Vagina (tissue), 2 donors: ENCODE measurements around the gene ZBTB16. TPM values are rescaled to one million over a fixed set of nuclear protein-coding genes. Genes with fewer than 3 reads are reported as not detected.

Experiments
- DNase-seq, 2 donors: peaks; one replicate each; pipeline ENCODE4 v3.0.0-alpha.2; 2017; ENCODE audit errors: extremely low spot score in 2 of 2
- H3K27ac ChIP-seq: fragments of 200-600 bp; sonication (generic); one replicate; pipeline ENCODE4 v1.5.1; 2019
- H3K27me3 ChIP-seq: fragments of 200-600 bp; sonication (generic); one replicate; pipeline ENCODE4 v1.5.1; 2019
- H3K36me3 ChIP-seq, 2 donors: fragments of 200-600 bp; sonication (generic); one replicate each; pipeline ENCODE4 v1.5.1; 2017 to 2019
- H3K4me1 ChIP-seq: fragments of 200-600 bp; sonication (generic); one replicate; pipeline ENCODE4 v1.5.1; 2019
- H3K4me3 ChIP-seq, 2 donors: fragments of 200-600 bp; sonication (generic); 1 replicate in 1 of 2; 2 replicates in 1 of 2; pipeline ENCODE4 v1.5.1; 2016 to 2019
- H3K9me3 ChIP-seq: fragments of 200-600 bp; sonication (generic); one replicate; pipeline ENCODE4 v1.5.1; 2019
- POLR2A ChIP-seq, 2 donors: fragments of 450-650 bp; IDR thresholded peaks; one replicate each; pipeline ENCODE4 v1.6.1; 2017; ENCODE audit warnings: antibody characterized with exemption in 2 of 2, mild to moderate bottlenecking in 2 of 2, moderate library complexity in 2 of 2
- POLR2AphosphoS5 ChIP-seq, 2 donors: sonication (generic); formaldehyde crosslinking; IDR thresholded peaks; one replicate each; pipeline ENCODE4 v1.9.0; 2017; ENCODE audit warnings: antibody characterized with exemption in 2 of 2, mild to moderate bottlenecking in 2 of 2, low read depth in 1 of 2; ENCODE audit not compliant: insufficient read depth in 1 of 2
- intact Hi-C: fragments of 100-400 bp; cut with DNase I; formaldehyde crosslinking; loops from one replicate; pipeline ENCODE4 v1.15.1; 2023
- total RNA-seq: library from RNA; depleted of rRNA; stranded (reverse); fragments of >200 nt; gene quantifications from one replicate; pipeline ENCODE4 v1.2.3, GENCODE V29; 2016
- TF ChIP-seq, protein P1 (sequence below), 3 experiments: fragments of 450-650 bp in 2 of 3; fragments of 200-600 bp in 1 of 3; sonication (generic) in 1 of 3; IDR thresholded peaks; one replicate each; pipeline ENCODE4 v1.5.1; 2017 to 2019; ENCODE audit warnings: antibody characterized with exemption in 3 of 3, mild to moderate bottlenecking in 2 of 3, moderate library complexity in 2 of 3

ZBTB16 gene
- total RNA-seq, 1 donor from 2014 or later, result 243 TPM

DNA sequence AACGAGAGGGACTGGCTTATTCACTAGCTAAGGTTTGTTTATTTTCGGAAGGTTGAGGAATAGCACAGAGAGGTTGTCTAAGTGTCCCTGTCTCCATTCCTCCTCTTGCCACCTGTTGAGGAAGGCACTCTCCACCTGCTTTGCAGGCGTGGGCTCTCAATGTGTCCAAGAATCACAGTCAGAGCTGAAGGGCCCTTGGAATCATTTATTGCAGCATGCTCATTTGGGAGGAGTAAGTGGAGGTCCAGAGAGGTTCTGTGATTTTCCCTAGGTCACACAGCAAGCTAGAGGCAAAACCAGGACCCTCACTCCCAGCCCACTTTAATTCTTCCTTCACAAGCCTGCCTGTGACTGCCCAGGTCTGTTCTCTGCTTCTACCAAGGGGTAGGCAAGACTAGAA lies 21.3 kb downstream of the ZBTB16 start:
- Histone ChIP-seq H3K9me3 (no peaks in the 10 kb centered on the region), H3K27ac (peak overlapping the region; percentile 68), H3K27me3 (no peaks in the 10 kb centered on the region), H3K36me3 (peaks cover 0 to 42% of the 10 kb centered on the region in 2 donors), H3K4me3 (peak overlapping the region in 1 of 2 donors; percentile 22), H3K4me1 (peaks cover 100% of the 10 kb centered on the region)
- DNase-seq, result no peak
- intact Hi-C loops, result no loop called here
- TF ChIP-seq POLR2A (IDR thresholded peaks at IDR 0.05) (no peak), POLR2AphosphoS5 (IDR thresholded peaks at IDR 0.05; ENCODE audit: insufficient read depth in 1 of 2, low read depth in 1 of 2) (no peak)
- TF ChIP-seq, protein P1, sequence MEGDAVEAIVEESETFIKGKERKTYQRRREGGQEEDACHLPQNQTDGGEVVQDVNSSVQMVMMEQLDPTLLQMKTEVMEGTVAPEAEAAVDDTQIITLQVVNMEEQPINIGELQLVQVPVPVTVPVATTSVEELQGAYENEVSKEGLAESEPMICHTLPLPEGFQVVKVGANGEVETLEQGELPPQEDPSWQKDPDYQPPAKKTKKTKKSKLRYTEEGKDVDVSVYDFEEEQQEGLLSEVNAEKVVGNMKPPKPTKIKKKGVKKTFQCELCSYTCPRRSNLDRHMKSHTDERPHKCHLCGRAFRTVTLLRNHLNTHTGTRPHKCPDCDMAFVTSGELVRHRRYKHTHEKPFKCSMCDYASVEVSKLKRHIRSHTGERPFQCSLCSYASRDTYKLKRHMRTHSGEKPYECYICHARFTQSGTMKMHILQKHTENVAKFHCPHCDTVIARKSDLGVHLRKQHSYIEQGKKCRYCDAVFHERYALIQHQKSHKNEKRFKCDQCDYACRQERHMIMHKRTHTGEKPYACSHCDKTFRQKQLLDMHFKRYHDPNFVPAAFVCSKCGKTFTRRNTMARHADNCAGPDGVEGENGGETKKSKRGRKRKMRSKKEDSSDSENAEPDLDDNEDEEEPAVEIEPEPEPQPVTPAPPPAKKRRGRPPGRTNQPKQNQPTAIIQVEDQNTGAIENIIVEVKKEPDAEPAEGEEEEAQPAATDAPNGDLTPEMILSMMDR (IDR thresholded peaks at IDR 0.05), result no peak

DNA sequence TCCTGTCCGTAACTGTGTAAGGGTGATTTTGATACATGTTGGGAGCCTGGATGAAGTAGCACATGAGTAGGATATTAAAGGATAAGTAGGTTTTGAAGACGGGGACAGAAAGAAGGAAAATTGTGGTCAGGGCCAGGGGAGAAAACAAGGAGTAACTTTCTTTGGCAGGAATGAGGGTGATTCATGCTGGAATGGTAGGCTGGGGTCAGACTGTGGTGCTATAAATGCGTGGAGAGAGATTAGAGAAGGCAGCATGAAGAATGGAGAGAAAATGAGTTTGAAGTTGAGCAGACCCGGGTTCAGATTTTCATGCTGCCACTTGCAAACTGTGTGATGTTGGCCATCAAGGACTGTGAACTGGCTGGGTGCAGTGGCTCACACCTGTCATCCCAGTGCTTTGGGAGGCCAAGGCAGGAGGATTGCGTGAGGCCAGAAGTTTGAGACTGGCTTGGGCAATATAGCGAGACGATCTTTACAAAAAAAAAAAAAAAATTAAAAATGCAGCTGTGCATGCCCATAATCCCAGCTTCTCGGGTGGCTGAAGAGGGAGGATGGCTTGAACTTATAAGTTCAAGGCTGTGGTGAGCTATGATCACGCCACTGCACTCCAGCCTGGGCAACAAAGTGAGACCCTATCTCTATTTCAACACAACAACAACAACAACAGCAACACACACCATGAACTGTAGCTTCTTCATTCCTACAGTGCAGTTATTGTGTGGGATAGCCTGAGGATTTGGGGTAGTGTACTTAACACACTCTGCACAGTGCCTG lies 22.3 kb downstream of the ZBTB16 start:
- TF ChIP-seq POLR2AphosphoS5 (IDR thresholded peaks at IDR 0.05; ENCODE audit: insufficient read depth in 1 of 2, low read depth in 1 of 2), result peak in 1 of 2 donors; percentile 14
- TF ChIP-seq, protein P1 (IDR thresholded peaks at IDR 0.05), result no peak
- no peak for TF ChIP-seq POLR2A (IDR thresholded peaks at IDR 0.05)
- H3K4me1 ChIP-seq, result peaks cover 100% of the 10 kb centered on the region
- intact Hi-C loops, result no loop called here
- no peak for DNase-seq
- H3K27ac ChIP-seq, result peak overlapping the region; percentile 68
- H3K9me3 ChIP-seq, result no peaks in the 10 kb centered on the region
- H3K27me3 ChIP-seq, result no peaks in the 10 kb centered on the region
- H3K36me3 ChIP-seq, result peaks cover 0 to 40% of the 10 kb centered on the region in 2 donors
- peak overlapping the region in 1 of 2 donors; percentile 2 for H3K4me3 ChIP-seq

DNA sequence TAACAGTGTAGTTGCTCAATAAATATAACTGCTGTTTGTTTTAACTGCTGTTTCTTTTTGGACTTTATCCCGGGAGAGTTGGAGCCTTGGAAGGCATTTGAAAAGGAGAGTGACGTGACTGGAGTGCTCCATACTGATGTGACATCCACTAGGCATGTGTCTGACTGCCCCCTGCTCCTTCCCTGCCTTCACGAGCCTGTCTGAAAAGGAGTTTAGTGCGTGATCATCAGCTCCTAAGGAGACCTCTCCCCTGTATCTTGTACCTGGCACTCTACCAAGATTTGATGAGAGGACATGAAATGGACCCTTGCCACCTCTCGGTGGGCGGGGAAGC lies 22.9 kb downstream of the ZBTB16 start:
- intact Hi-C loops, result no loop called here
- Histone ChIP-seq H3K27ac (peak overlapping the region; percentile 68), H3K4me1 (peaks cover 100% of the 10 kb centered on the region), H3K9me3 (no peaks in the 10 kb centered on the region), H3K36me3 (peaks cover 0 to 40% of the 10 kb centered on the region in 2 donors), H3K27me3 (no peaks in the 10 kb centered on the region), H3K4me3 (peak overlapping the region in 1 of 2 donors; percentile 2)
- TF ChIP-seq POLR2AphosphoS5 (IDR thresholded peaks at IDR 0.05; ENCODE audit: insufficient read depth in 1 of 2, low read depth in 1 of 2) (no peak), POLR2A (IDR thresholded peaks at IDR 0.05) (no peak)
- TF ChIP-seq, protein P1 (IDR thresholded peaks at IDR 0.05), result no peak
- no peak for DNase-seq

DNA sequence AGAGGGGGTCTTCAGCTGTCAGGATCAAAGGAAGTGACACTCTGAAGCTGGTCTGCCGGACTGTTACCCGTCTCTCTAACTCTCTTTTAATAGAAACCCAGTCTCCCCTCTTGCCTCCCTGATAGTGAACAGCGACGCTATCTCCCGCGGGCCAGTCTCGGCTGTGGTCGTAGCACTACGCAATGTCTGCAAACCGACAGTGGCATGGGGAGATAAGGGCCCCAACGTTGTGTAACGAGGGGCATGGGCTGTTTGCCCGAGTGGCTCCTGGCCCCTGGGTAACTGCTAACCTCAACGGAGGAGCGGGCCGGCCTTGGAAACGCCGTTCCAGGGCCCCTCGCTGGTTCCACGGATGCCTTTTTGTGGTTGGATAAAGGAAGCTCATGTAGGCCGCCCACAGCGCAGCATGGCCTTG lies 23.3 kb downstream of the ZBTB16 start:
- Histone ChIP-seq H3K4me1 (peaks cover 100% of the 10 kb centered on the region), H3K9me3 (no peaks in the 10 kb centered on the region), H3K4me3 (peak overlapping the region in 1 of 2 donors; percentile 2), H3K36me3 (peaks cover 0 to 40% of the 10 kb centered on the region in 2 donors), H3K27me3 (no peaks in the 10 kb centered on the region), H3K27ac (peak overlapping the region; percentile 68)
- intact Hi-C loops, result no loop called here
- TF ChIP-seq, protein P1 (IDR thresholded peaks at IDR 0.05), result no peak
- peak in 1 of 2 donors; percentile 54 for TF ChIP-seq POLR2AphosphoS5 (IDR thresholded peaks at IDR 0.05; ENCODE audit: insufficient read depth in 1 of 2, low read depth in 1 of 2)
- DNase-seq, result no peak
